Measurements from ENCODE around the gene HOXD11.
A peak's percentile ranks its signal among the peaks of the same experiment; 100 is the strongest.

The HOXD11 gene

DNA sequence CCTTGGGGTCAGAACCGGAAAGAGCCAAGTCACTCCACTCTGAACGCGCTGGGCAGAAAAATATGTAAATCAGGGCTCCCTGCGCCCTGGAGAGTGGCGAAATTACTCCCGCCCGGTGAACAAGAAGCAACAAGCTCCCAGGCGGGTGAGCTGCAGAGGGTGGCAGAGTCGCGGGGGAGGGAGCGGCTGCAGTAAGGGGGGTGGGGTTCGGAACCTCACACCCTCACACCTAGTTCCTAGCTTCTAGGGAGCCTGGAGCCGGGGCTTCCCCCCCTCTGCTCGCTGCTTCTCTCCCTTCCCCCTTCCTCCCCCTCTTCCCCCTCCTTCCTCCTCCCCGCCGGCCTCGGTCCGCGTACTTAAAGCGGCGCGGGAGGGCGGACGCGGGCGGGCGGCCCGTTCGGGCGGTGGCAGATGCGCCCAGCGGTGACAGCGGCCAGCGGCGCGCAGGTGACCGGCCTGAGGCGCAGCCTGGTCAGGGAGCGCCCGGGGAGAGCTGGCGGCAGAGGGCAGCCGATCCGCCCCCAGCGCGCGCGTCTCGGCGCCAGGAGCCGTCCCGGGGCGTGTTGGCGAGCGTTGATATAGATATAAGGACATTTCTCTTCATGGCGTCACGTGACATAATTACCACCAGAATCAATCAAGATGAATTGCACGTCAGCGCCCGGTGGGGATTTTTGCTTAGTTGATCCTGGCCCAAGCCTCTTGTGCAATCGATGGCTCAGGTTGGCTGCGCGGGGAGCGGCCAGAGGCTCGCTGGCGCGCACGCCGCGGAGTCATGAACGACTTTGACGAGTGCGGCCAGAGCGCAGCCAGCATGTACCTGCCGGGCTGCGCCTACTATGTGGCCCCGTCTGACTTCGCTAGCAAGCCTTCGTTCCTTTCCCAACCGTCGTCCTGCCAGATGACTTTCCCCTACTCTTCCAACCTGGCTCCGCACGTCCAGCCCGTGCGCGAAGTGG, at the start of gene HOXD11:
HOXD11 (plus strand) TSS at position 700 of the 959 bp plus-strand sequence; CDS start at position 776, 76 bp downstream.
- peak; percentile 70 for DNase-seq

DNA sequence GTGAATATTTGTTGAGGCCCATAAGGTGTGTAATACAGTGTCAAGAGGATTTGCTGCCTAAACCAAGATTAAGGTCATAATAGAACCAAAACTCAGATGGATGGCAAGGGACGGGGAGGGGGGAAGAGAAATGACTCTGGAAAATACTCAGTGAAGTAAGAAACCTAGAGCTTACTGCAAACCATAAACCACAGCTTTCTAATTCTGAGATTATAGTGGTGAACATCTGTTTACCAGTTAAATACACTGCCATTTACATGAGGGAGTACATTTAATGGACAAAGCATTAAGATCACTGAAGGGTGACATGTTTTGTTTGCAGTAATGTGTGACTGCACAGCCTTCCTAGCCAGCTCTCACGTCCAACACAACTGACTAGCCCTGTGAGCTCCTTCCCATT, 43.1 kb upstream of the HOXD11 start:
- DNase-seq: peak; percentile 21

DNA sequence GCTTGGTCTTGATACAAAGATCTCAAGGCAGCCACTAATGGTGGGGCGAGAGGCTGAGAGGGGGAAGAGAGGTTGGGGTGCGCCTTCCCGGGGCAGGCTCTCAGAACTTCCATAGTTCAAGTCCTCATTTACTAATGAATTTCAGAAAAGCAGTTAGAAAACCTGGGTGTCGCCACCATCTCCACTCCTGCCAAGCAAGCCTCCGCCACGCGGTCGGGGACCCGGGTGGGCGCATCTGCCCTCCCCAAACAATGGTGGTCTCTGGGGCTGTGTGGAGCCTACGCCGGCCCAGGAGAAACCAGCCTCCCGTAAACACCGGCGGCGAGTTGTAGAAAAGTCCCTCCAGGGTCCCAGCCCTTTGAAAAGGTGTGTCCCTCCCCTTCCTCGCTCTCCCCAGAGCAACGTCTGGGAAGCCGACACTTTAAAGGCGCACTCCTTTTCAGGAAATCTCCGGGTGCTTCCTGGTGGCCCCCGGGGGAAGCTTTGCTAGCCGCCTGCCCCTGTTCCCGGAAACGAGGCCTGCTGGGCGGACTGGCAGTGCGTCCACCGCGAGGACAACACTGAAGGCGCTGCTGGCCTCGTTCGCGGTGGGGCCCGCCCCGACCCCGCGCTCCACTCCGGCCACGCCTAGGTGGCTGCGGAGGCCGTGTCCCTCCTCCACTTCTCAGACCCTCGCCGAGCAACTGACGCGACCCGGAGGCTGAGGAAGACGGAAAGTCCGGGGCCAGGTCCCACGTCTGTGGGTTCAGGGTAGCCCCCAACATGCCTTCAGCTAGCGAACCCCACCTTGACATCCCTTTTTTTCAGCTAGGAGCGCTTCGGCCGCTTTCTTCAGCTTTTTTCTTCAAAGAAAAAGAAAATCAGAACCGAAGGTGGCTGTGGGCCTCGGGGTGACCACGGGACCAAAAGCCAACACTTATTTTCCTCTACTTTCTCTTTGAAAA, 40.2 kb upstream of the HOXD11 start:
- no peak for DNase-seq

DNA sequence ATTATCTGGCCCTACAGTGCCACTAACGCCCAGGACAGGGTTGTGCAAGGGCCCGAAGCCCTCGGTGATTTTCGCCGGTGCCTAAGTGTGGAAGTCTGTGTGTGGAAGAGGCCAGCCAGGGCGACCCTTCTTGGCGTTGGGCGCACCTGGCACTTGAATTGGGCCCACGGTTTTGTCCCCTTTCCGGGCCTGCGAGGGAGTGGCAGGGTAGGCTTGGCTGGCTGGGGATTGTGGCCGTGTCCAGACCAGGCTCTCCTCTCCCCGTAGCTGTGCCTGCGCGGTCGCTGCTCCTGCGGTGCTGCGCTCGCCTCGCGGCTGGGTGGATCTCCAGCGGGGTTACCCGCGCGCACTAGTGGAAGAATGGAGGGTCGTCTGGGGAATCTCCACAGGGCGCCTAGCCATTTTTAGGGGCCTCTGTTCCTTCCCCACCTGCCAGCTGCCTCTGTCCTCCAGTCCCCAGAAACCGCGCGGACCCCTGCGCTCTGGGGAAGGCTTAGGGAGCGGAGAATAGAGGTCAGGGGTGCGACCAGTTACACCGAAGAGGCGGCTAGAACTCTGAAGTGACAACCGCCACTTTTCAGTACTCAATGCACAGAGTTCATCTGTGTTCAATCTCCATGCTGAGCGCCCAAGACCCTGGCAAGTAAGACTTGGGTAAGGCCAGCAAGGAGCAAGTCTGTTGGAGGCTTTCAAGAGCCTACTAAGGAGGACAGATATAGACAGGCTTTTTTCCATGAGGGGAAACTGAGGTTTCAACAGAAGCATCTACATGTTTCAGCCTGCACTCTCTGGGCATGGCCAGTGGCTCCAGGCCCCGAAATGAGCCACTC, 39.3 kb upstream of the HOXD11 start:
- DNase-seq: no peak

DNA sequence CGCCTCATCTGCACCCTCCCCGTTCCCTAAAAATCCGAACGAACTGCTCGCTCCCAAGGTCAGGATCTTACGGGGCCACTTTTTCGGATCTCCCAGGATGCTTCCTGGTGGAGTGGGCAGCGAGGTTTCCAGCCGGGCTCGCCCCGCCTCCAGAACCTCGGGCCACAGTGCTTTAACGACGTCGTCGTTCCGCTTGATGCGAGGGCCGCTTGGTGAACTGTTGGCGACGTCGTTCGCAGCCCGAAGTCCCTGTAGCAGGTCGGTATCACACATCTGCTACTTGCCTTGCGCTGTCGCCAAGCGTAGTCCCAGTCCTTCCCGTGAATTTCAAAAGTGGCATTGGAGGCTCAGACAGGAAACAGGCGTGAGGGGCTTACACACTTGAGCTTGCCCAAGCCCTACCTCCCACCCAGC, 38.7 kb upstream of the HOXD11 start:
- DNase-seq: no peak

DNA sequence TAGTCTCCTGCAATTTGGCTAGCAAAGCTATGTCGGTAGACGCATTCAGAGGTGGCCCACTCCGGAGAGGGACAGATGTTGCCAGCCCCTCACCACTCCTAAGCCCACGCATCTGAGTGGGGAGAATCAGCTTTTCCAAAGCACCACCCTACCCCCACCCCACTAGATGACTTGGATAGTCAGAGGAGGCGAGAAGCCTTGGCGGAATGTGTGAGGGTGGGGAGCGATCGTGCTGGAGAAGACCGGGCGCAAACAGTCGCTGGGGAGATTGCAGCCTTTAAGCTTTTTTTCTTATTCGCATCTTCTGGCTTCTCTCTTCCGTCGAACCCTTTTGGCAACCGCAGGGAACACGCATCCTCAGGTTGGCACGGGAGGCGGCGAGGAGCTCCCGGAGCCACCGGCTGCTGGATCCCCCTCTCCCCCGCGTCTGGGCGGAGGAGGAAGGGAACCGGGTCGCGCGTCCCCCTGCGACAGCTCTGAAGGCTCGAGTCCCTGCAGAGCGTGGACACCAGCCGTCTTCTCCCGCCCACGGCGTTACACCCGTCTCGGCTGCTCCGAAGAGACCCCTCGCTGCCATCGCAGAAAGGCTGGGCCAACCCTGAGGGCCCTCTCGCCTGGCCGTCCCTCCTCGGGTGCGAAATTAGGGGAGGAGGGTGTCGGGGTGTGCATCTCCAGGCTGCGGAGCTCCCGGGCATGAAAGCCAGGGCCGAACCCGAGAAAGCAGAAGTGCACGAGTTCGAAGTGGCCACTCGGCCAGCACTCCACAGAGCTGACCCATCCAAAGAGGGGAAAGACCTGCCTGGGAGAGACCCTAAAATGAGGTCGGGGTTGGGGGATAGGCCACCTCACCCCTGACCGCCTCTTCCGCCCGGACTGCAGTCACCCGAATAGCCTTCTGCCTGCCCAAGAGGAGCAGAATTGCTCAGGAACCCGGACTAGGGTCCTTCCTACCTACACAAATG, 35.5 kb upstream of the HOXD11 start:
- DNase-seq: no peak

DNA sequence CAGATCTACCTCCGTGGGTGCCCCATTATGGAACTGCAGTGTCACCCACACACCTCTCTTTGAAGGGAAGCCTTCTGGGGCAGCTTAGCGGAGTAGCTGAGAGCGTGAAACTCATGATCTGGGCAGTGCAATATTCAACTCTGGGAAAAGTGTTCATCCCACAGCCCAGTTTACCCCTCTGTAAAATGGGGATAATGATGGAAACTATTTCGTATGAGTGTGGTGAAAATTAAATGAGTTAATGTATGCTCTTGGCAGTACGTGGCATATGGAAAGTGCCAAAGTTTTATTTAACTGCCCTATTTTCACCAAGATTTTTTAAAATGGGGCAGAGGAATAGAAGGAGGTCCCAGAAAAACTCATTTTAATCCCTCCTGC, 34.8 kb upstream of the HOXD11 start:
- DNase-seq: no peak

DNA sequence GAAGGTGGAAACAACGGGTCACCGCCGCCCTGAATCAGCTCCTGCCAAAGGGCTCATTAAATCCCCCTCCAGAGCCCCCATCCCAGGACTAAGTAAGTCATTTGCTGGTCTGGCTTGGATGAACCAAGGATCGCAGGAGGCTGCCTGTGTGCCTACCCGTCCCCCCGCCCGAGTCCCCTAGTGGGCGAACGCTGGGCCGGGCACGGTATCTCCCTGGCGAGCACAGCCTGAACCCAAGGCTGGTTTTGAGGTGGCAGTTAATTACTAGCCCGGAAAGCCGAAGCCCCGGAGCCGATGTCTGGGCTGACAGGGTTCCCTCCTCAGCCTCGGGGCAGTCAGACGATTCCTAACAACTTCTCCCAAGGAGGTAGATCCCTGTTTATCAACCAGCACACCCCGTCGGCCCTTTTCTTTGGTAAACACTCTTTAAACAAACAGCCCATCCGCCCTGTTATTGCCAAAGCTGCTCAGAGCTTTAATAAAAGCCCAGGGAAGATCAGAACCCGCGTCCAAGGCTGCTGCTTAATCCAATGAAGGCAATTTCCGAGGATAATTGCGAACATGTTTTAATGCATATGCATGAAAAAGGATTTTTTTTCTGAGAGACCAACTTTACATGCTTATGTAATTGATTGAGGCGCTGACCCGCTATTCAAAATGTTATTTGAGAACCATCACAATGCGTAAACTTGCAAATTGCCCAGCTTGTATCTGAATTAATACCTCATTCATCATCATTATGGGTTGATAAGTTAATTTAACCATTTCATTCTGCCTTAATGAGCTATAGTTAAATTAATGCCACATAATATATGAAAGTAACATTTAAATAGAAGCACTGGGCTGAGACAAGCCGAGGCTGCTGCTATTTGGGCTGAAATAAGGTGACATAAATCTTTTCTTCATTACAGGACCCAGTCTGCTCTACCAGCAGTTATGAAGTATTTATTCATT, 33.9 kb upstream of the HOXD11 start:
- no peak for DNase-seq

DNA sequence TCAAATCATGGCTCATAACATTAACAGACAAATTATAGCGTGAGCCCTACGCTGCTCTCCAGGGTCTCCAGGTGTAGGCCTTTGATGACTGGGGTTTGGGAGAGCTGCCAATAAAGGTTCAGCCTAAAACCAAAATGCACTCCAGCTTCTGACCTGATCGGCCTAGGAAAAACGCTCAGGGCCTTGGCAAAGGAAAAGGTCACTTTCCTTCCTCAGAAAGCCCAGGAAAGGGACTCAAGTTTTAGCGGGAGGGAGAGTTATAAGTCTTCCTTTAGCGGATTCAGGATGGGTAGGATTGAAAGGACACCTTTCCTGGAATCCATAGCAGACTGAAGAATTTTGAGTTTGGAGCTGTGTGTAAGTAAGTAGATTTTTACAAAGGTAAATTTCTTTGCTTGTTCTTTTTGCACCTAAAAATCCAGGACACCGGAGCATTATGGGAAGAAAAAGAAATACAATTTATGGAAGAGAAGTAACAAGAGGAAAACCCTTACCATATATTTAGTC, 32.1 kb upstream of the HOXD11 start:
- DNase-seq: no peak

DNA sequence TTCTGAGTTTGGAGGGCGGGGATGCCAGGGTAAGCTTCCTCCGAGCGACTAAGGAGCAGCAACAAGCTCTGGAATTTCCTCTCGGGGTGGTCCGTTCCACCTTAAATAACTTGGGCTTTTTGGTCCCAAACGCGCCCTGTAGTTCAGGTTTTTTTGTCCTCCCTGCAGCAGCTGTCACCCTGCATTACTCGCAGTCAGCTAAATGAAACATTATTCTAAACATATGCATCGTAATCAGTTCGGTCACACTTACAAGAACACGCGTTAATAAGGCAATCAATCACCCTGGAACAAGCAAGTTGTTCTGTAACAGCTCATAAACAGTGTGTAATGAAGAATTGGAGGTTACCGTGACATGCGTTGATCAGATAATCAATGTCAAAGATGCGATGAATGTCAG, 31.6 kb upstream of the HOXD11 start:
- no peak for DNase-seq

DNA sequence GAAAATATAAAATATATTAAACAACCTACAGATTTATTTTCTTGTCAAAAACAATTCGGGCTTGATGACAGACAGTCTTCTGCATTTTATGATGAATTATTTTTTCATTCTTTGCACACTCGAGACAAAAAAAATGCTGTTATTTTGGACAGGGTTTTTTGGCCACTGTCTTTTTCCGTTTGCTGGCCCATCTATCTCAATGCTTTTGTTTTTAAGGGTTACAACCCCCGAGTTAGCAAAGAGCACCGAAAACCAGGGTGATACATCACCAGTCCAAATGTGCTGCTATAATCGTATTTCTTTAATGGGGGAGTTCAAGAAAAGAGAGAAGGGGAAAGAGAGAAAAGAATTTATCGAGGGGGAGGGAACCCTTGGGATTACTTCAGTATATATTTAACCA, 31.0 kb upstream of the HOXD11 start:
- DNase-seq: no peak

DNA sequence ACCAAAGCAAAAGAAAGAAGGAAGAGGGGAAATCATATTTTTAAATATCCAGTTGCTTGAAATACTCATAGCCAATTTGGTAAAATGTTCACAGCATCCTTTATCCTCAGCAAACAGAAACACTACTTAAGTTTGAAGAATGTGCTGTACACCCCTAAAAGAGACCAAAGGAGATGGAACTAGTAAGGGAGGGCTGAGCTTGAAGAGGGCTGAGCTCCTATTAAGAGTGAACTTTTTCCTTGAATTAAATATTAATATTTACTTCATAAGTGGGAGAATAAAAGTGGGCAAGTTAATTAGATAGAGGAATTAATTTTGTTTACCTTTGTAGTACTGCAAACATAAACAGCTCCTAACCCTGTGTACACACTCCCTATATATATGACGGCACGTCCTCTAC, 30.3 kb upstream of the HOXD11 start:
- DNase-seq: no peak

DNA sequence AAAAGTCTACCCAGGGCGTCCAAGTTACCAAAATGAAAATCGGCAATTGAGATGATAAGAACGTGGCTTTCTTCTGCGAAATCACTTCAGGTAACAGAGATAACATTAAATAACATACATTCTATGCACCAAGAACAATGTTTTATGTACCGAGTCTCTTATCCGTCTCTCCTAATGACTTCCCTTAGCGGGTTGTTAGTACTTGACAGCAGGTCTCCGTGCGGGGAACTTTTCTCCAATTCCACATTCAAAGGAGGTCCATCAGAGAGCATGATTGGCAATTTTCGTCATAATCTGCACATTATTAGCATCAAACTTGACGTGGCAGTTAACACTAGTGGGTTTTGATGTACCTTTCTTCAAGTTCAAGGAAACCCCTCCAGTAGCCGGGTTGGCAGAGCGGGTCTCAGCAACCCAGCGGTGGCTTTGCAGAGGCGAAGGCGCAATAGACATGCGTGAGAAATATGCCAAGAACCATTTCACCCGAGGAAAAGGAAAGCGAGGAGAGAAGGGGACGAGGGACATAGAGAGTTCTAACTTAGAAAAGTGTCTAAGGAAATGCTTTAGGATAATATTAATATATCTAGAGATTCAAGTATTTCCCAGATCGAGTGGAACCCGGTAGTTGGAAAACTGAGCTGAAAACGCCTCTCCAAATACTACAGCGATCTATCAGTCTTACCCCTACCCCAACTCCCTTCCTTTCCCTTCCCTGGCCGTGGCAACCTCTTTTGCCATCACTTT, 28.4 kb upstream of the HOXD11 start:
- DNase-seq: no peak

DNA sequence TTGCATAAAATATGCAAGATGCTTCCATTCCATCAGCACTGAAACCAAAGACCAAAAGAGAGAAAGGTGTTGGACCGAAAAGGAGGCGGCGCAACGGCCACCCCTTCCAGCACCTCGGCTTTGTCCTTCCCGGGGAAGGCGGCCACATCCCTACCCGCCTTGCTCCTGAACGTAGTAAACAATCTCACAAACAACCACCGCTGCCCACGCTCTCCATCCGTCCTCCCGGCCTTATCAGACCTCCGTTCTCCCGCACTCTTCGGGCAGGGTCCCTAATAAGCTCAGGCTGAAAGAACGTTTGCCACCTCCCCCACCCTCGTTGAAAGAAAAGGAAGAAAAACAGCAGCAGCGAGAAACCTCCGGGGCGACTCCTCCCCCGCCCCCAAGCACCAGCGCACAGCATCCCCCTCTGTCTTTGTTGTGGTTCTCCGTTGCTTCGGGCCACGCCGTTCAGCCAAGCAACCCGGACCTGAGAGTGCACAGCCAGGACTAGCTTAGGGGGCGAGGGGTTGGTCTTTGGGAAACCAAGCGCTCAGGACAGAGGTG, 27.7 kb upstream of the HOXD11 start:
- peak; percentile 36 for DNase-seq

DNA sequence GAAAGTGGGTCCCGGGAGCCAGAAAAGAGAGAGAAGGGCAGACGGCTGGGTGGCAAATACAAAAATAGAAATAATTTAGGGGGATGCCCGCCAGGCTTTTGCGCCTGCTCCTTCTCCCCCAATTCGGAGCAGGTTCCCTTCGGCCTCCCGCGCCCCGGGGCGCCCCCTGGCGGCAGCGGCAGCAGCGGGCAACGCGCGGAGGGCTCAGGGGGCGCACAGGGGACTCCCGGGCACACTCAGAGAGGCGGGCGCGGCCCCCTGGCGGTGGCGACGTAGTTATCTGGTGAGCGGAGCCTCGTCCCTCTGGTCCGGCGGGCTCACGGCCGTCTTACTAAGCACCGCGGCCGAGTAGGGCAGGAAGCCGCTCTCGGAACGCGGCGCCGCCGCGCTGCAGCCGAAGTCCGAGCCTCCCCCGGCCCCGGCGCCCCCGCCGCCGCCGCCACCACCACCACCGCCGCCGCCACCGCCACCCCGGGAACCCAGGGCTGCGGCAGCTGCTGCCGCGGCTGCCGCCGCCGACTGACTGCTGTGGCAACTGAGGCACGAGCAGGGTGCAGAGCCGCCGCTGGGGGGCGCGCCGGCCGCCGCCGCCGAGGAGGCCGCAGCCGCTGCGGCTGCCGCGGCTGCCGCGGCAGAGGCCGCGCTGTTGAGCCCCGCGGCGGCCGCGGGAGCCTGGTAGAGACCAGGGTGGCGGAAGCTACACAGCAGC, 27.1 kb upstream of the HOXD11 start:
- peak; percentile 71 for DNase-seq

DNA sequence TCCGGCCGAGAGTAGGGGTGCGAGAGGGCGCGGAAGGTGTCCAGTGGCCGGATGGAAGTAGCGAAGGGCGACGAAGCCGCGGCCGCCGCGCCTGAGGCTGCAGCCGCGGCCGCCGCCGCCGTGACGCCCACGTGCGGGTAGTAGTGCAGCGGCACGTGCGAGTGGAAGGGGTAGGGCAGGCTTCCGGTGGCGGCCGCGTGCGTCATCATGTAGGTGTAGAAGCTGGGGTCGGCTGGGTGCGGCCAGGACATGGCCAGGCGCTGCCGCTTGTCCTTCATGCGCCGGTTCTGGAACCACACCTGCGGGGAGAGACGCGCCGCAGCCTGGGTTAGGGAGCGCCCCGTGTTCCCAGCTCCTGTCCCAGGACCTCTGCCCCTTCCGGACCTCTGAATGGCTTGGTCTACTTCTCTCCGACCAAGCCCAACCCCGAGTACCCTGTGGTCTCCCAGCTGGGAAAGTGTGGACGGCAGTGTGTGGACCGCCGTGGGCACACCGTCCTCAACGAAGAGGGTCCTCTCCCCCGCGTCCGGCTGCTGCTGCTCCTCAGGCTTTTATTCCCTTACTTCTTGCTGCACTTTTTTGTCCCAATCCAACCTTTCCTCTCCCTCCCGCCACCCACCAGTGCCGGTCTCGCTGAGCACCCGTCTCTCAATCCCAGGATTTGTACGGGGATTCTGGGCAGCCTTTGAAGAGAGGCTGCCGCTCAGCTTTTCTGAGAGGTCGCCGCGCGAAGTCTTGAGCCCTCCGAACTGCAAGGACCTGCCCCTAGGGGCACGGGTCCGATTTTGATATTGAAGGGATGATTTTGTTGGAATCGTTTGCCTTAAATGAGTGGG, 26.3 kb upstream of the HOXD11 start:
- no peak for DNase-seq

DNA sequence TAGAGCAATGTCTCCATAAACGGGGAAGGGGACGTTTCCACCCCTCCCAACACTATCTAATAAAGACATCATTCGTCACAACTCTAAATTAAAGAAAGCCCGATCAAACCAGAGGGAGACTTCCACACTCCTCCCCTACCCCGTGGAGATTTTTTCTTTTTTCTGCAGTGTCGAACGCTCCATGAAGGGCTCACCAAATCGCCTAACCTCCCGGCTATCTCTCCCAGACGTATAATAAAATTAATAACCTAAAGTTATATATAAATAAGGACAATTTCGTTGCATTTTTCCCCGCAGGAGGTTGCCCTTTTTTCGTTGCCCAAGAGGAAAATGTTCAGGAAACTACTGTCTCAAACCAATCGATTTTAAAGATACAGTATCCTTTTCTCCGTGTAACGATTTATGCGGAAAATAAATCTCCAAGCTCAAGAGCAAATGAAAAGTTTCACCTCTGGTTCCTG, 25.7 kb upstream of the HOXD11 start:
- DNase-seq: no peak
